GM12864 (cell line): ENCODE measurements around the gene MAP2.

Experiments
- DNase-seq: peaks from one replicate; pipeline ENCODE4 v3.0.0-alpha.2; 2011; ENCODE audit warnings: low read depth
- H3K4me3 ChIP-seq: 2 replicates; pipeline ENCODE4 v1.5.1; 2011; ENCODE audit warnings: mild to moderate bottlenecking, low read depth, low read length, control low read depth
- TF ChIP-seq, protein P1 (sequence below): IDR thresholded peaks from 2 replicates; pipeline ENCODE4 v1.5.1; 2011; ENCODE audit warnings: low read depth, mild to moderate bottlenecking, moderate library complexity, low read length, control low read depth, inconsistent platforms; ENCODE audit errors: missing control alignments

Gene MAP2

DNA sequence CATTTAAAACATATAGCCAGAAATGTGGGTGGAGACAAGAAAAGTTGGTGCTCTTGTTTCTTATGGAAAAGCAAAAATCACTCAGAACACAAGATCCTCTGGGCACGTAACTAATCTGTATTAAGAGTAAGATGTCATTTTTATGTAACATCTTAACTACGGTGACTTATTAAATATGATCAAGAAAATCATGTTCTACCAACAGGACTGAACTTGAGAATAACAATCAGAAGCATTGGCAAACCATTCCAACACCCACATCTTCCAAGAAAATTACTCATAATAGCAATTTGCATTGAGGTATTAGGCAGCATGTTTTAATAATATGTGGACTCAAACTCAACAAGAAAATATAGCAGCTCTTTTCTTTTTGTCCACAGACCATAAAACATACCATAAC lies 21.6 kb downstream of the MAP2 start:
- DNase-seq = no peak
- TF ChIP-seq, protein P1, sequence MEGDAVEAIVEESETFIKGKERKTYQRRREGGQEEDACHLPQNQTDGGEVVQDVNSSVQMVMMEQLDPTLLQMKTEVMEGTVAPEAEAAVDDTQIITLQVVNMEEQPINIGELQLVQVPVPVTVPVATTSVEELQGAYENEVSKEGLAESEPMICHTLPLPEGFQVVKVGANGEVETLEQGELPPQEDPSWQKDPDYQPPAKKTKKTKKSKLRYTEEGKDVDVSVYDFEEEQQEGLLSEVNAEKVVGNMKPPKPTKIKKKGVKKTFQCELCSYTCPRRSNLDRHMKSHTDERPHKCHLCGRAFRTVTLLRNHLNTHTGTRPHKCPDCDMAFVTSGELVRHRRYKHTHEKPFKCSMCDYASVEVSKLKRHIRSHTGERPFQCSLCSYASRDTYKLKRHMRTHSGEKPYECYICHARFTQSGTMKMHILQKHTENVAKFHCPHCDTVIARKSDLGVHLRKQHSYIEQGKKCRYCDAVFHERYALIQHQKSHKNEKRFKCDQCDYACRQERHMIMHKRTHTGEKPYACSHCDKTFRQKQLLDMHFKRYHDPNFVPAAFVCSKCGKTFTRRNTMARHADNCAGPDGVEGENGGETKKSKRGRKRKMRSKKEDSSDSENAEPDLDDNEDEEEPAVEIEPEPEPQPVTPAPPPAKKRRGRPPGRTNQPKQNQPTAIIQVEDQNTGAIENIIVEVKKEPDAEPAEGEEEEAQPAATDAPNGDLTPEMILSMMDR = no peak
- no peak overlapping the region for H3K4me3 ChIP-seq

DNA sequence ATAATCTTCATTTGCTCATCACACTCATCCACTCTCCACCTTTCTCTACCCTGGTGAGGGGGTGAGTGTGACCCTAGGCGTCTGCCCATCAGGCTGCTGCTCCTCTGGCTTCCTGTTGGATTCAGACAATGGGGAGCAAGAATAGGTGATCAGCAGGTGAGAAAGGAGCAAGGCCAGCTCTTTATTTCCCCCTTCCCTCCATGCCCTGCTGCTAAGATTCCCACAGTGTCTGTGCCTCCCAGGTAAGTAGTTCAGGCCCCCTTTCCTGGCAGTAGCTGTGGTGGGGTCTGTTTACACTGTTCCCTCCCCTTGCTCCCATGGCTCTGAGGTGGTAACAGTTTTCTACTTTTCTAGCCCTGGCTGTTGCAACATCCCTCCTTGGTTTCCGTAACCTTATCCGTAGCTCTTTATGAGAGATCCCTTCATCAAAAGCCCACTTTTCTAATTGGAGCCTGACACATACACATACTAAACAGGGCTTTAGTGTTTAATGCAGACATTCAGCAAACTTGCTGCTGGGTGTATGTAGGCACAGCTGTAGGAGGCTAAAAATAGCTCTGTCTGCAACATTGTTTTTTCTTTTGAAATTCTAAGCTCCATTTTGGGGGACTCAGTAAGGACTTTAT lies 27.5 kb downstream of the MAP2 start:
- TF ChIP-seq, protein P1 = no peak
- DNase-seq = no peak

DNA sequence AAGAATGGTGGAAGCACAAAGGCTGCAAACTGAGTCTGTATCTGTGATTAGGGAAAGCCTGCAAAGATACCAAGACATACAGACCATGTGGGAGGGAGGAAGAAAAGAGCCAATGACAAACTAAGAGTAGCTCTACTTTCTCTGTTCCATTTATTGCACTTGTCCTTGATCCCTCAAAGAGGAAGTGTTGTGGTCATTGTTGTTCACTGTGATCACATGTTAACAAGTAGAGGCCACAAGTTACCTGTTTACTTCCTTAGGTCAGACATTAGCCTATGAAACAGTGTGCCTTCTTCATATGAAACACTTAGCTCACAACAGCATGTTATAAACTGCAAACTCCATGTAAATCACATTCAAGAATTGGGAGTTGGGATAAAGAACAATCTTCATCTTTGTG lies 32.6 kb downstream of the MAP2 start:
- TF ChIP-seq, protein P1 = no peak
- DNase-seq = no peak

More for the DNA sequence above, 27.5 kb downstream of the MAP2 start:
- no peak overlapping the region for H3K4me3 ChIP-seq

DNA sequence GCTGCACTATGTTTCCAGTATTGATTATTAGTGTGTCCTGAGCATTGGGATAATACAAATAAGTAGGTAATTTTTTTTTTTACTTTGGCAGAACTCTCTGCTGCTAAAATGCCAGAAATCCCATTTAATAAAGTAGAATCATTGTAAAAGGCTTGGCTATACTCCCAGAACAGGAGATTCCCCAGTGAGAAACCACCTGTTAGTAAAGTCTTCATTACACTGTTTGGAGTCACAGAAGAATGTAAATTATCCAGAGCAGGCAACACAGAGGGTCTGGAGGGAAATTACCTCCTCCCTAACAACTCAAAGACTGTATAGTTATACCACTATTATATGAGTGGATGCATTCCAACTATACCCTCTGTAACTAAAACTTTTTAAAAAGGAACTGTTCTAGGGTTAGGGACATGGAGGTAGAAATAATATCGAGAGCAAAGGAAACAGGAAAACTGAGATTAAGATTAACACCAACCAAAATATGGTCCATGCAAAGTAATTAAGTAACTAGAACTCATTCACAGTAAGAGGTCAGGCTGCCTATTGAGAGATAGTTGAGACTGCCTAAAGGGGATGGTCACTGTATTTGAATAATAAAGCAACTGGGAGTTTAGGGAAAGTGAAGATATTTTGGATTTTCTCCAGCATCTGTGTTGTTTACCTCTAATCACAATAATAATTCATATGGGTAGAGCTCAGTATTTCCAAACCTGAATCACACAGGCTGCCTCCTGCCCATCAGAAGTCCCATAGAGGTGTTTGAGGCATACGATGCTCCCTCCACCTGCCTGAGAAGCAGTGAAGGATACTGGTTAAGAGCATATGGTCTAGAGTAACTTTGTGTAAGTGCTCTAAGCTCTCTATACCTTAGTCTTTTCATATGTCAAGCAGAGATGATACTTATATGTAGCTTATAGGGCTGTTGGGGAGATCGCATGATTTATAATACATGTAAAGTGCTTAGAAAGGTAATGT lies 34.4 kb downstream of the MAP2 start:
- no peak for DNase-seq
- no peak overlapping the region for H3K4me3 ChIP-seq
- TF ChIP-seq, protein P1 = no peak

More for the DNA sequence above, 32.6 kb downstream of the MAP2 start:
- no peak overlapping the region for H3K4me3 ChIP-seq

DNA sequence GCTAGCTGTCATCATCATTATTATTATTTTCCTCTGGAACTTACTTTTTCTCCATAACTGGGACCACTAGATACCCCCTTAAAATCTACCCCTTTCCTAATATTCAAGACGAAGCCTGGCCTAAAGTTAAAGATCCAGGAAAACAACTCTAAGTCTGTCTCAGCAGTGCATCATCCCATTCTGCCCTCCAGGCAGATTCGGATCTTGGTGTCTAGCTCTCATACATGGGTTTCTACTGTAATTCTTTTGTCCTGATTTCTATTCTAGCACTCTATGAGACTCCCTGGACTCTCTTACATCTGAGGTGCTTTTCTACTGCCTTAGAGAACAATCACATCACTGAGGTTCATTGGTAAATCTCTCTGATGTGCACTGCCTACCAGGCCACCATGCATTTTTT lies 35.5 kb downstream of the MAP2 start:
- no peak for DNase-seq
- H3K4me3 ChIP-seq = no peak overlapping the region
- TF ChIP-seq, protein P1 = no peak

DNA sequence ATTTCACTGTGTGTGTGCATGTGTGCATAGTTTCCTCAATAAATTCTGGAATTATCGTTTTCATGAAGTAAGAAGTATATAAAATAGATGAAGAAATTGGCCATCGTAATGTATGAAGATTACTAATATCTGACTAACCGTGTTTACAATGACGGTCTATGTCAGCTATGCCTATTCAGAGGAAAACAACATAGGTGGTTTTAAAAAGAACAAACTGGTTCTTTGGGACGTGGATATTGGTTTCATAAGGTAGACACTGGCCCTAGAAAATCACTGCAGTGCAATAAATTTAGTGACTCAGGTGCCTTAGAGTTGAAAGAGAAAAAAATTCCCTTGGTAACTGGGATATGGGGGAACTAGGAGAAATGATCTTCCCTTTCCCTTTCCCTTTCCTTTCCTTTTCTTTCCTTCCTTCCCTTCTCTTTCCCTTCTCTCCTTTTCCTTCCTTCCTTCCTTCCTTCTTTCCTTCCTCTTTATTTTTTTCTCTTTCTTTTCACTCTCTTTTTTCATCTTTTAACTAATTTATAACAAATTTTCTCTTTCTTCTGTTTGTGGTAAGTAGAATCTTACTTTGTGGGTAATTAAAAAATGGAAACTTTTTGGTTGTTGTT lies 36.4 kb downstream of the MAP2 start:
- TF ChIP-seq, protein P1 = no peak
- no peak for DNase-seq
- no peak overlapping the region for H3K4me3 ChIP-seq
